ENCODE data around the gene AMFR.
"Not testable (repeated sequence)": the region's sequence is repeated elsewhere in the genome, so short reads cannot be mapped to it uniquely, and the experiment has no call there.

AMFR gene

DNA sequence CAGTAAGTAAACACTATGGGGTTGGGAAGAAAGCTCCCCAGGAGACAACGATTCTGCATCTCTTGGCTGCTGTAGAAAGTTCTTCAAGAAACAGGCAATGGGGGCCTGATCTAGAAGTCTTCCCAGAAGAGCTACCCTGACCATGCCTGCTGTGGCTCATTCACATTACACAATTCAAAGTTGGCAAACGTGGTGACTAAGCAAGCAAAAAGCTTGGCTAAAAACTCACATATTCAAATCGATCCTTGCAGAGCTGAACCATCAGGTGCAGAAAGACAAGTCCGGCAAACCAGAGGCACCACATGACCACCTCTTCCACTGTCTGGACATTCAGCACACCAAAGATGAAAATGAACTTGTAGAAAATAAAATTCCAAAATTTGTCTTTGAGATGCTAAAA, 16.1 kb downstream of the AMFR start:
- Histone ChIP-seq H3K36me3 (ENCODE audit: insufficient read depth, insufficient read length, low read length) (peaks cover 53% of the 10 kb centered on the region), H3K27me3 (ENCODE audit: insufficient read depth, insufficient read length) (no peaks in the 10 kb centered on the region), H3K9ac (ENCODE audit: insufficient read length, low read depth) (no peak overlapping the region), H3K9me3 (ENCODE audit: insufficient read depth, low read length) (no peaks in the 10 kb centered on the region), H3K4me1 (ENCODE audit: insufficient read depth, insufficient read length) (no peaks in the 10 kb centered on the region), H3K4me3 (ENCODE audit: insufficient read length, low read depth) (no peak overlapping the region)
- DNase-seq (ENCODE audit: low read depth, low spot score), result no peak
- TF ChIP-seq ZNF274 (IDR thresholded peaks at IDR 0.05; ENCODE audit: low read depth, low read length) (no peak), SUZ12 (IDR thresholded peaks at IDR 0.05; ENCODE audit: extremely low read depth, insufficient read depth, insufficient read length) (no peak), YY1 (IDR thresholded peaks at IDR 0.05; ENCODE audit: insufficient read depth, insufficient read length) (no peak)

DNA sequence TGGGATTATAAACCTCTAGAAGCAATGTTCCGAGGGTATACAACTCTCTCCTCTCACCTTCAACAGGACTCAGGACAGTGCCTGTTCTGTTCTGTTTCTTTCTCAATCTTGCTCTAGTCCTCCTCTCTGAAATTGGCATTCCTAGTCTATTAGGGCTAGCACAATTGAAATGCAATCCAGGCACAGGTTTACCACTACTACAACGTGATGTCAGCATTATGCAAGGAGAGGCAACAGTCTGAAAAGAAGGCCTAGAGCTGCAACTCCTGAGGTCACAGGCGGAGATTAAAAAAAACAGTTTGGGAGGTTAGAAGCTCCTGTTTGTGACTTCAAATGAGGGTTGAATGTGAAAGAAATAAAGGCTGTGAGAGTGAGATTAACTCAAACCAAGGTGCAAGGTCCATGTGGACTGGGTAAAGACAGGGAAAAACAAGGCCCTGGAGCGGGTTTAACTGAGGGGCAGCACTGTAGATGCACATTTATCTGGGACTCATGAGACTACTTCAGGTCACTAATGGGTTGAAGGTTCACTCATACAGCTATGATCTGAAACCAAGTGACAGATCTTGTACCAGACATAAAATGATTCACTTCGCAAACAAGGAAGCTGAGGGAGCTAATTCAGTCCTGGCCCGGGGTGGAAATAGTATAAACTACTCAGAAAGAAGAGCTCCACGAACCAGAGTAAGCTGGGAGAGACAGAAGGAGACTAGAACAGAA, 16.8 kb downstream of the AMFR start:
- Histone ChIP-seq H3K4me1 (ENCODE audit: insufficient read depth, insufficient read length) (no peaks in the 10 kb centered on the region), H3K4me3 (ENCODE audit: insufficient read length, low read depth) (no peak overlapping the region), H3K27me3 (ENCODE audit: insufficient read depth, insufficient read length) (no peaks in the 10 kb centered on the region), H3K9me3 (ENCODE audit: insufficient read depth, low read length) (no peaks in the 10 kb centered on the region), H3K9ac (ENCODE audit: insufficient read length, low read depth) (no peak overlapping the region), H3K36me3 (ENCODE audit: insufficient read depth, insufficient read length, low read length) (peaks cover 56% of the 10 kb centered on the region)
- DNase-seq (ENCODE audit: low read depth, low spot score), result no peak
- no peak for TF ChIP-seq YY1 (IDR thresholded peaks at IDR 0.05; ENCODE audit: insufficient read depth, insufficient read length)
- TF ChIP-seq SUZ12 (IDR thresholded peaks at IDR 0.05; ENCODE audit: extremely low read depth, insufficient read depth, insufficient read length), result no peak
- no peak for TF ChIP-seq ZNF274 (IDR thresholded peaks at IDR 0.05; ENCODE audit: low read depth, low read length)

DNA sequence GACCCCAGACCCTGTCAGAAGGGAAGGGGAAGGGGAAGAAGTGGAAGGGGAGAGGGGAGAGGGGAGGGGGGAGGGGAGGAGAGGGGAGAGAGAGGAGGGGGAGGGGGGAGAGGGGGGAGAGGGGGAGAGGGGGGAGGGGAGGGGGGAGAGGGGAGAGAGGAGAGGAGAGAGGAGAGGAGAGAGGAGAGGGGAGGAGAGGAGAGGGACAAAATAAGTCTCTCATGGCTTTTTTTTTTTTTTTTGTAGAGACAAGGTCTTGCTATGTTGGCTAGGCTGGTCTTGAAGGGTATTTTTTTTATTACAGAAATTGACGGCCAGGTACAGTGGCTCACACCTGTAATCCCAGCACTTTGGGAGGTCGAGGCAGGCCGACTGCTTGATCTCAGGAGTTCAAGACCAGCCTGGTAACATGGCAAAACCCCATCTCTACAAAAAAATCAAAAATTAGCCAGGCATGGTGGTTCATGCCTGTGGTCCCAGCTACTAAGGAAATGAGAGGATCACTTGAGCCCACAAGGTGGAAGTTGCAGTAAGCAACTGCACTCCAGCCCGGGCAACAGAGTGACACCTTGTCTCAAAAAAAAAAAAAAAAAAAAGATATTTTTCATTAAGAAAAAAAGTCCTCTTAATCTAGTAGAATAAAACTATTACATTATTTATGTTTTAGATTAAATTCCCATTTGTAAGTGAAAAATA, 19.2 kb downstream of the AMFR start:
- TF ChIP-seq YY1 (IDR thresholded peaks at IDR 0.05; ENCODE audit: insufficient read depth, insufficient read length), result no peak
- no peak for TF ChIP-seq SUZ12 (IDR thresholded peaks at IDR 0.05; ENCODE audit: extremely low read depth, insufficient read depth, insufficient read length)
- TF ChIP-seq ZNF274 (IDR thresholded peaks at IDR 0.05; ENCODE audit: low read depth, low read length), result no peak
- H3K4me1 ChIP-seq (ENCODE audit: insufficient read depth, insufficient read length), result no peaks in the 10 kb centered on the region

DNA sequence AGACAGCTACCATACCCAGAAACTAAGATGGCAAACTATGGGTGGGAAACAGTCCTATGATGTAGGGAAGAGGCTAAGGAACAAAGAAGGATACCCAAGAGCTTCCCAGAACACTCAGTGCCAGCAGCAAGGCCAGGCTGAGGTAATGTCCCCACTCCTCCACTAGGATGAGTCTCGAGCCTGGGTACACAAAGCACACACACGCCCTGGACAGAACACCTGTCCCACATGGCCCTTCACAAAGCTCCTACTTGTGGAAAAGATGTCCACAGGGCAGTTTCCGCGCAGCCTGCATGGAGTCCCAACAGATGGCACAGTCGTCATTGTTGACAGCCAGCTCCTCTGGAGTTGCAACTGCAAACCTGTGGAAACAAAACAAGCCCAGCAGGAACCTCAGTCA, 23.9 kb downstream of the AMFR start:
- no peak for TF ChIP-seq YY1 (IDR thresholded peaks at IDR 0.05; ENCODE audit: insufficient read depth, insufficient read length)
- TF ChIP-seq SUZ12 (IDR thresholded peaks at IDR 0.05; ENCODE audit: extremely low read depth, insufficient read depth, insufficient read length), result no peak
- TF ChIP-seq ZNF274 (IDR thresholded peaks at IDR 0.05; ENCODE audit: low read depth, low read length), result no peak
- Histone ChIP-seq H3K9ac (ENCODE audit: insufficient read length, low read depth) (no peak overlapping the region), H3K4me1 (ENCODE audit: insufficient read depth, insufficient read length) (no peaks in the 10 kb centered on the region), H3K9me3 (ENCODE audit: insufficient read depth, low read length) (no peaks in the 10 kb centered on the region), H3K36me3 (ENCODE audit: insufficient read depth, insufficient read length, low read length) (peaks cover 51% of the 10 kb centered on the region), H3K27me3 (ENCODE audit: insufficient read depth, insufficient read length) (no peaks in the 10 kb centered on the region), H3K4me3 (ENCODE audit: insufficient read length, low read depth) (no peak overlapping the region)
- no peak for DNase-seq (ENCODE audit: low read depth, low spot score)

More for the DNA sequence above, 19.2 kb downstream of the AMFR start:
- Histone ChIP-seq H3K4me3 (ENCODE audit: insufficient read length, low read depth) (no peak overlapping the region), H3K27me3 (ENCODE audit: insufficient read depth, insufficient read length) (no peaks in the 10 kb centered on the region), H3K9me3 (ENCODE audit: insufficient read depth, low read length) (no peaks in the 10 kb centered on the region), H3K36me3 (ENCODE audit: insufficient read depth, insufficient read length, low read length) (peaks cover 57% of the 10 kb centered on the region), H3K9ac (ENCODE audit: insufficient read length, low read depth) (no peak overlapping the region)
- no peak for DNase-seq (ENCODE audit: low read depth, low spot score)

DNA sequence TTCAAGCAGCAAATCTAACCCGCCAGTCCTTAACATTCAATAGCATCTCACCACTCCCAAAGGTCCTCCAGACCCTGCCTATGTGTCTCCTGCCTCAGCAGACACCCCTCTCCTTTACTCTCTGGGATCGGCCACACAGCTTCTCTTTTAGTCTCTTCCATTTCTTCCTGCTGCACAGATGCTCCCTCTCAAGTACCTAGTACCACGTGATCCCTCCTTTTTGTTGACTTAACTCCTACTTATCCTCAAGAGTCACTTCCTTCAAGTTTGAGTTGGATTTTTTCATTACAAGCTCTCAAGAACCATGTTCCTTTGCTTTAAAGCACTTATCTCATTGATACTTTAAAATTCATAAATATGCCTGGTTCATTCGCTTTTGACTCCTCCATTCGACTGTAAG, 24.9 kb downstream of the AMFR start:
- no peak for TF ChIP-seq SUZ12 (IDR thresholded peaks at IDR 0.05; ENCODE audit: extremely low read depth, insufficient read depth, insufficient read length)
- no peak for TF ChIP-seq ZNF274 (IDR thresholded peaks at IDR 0.05; ENCODE audit: low read depth, low read length)
- TF ChIP-seq YY1 (IDR thresholded peaks at IDR 0.05; ENCODE audit: insufficient read depth, insufficient read length), result no peak
- no peak overlapping the region for H3K4me3 ChIP-seq (ENCODE audit: insufficient read length, low read depth)
- no peaks in the 10 kb centered on the region for H3K4me1 ChIP-seq (ENCODE audit: insufficient read depth, insufficient read length)
- H3K9me3 ChIP-seq (ENCODE audit: insufficient read depth, low read length), result no peaks in the 10 kb centered on the region
- H3K27me3 ChIP-seq (ENCODE audit: insufficient read depth, insufficient read length), result no peaks in the 10 kb centered on the region
- H3K36me3 ChIP-seq (ENCODE audit: insufficient read depth, insufficient read length, low read length), result peaks cover 50% of the 10 kb centered on the region
- no peak overlapping the region for H3K9ac ChIP-seq (ENCODE audit: insufficient read length, low read depth)
- no peak for DNase-seq (ENCODE audit: low read depth, low spot score)

DNA sequence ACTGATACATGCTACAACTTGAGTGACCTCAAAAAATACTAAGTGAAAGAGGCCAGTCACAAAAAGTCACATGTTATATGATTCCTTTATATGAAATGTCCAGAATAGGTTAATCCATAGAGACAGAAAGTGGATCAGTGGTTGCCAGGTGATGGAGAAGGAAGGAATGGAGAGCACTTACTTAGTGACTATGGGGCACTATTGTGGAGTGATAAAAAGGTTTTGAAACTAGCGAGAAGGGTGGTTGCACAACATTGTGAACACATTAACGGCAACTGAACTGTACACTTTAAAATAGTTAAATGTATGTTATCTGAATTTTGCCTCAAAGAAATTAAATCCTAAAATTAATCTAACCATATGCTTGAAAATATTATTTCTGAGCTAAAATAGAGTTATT, 25.9 kb downstream of the AMFR start:
- Histone ChIP-seq H3K27me3 (ENCODE audit: insufficient read depth, insufficient read length) (no peaks in the 10 kb centered on the region), H3K9me3 (ENCODE audit: insufficient read depth, low read length) (no peaks in the 10 kb centered on the region), H3K36me3 (ENCODE audit: insufficient read depth, insufficient read length, low read length) (peaks cover 40% of the 10 kb centered on the region), H3K9ac (ENCODE audit: insufficient read length, low read depth) (no peak overlapping the region), H3K4me3 (ENCODE audit: insufficient read length, low read depth) (no peak overlapping the region), H3K4me1 (ENCODE audit: insufficient read depth, insufficient read length) (no peaks in the 10 kb centered on the region)
- no peak for DNase-seq (ENCODE audit: low read depth, low spot score)
- TF ChIP-seq ZNF274 (IDR thresholded peaks at IDR 0.05; ENCODE audit: low read depth, low read length) (no peak), YY1 (IDR thresholded peaks at IDR 0.05; ENCODE audit: insufficient read depth, insufficient read length) (no peak), SUZ12 (IDR thresholded peaks at IDR 0.05; ENCODE audit: extremely low read depth, insufficient read depth, insufficient read length) (no peak)

DNA sequence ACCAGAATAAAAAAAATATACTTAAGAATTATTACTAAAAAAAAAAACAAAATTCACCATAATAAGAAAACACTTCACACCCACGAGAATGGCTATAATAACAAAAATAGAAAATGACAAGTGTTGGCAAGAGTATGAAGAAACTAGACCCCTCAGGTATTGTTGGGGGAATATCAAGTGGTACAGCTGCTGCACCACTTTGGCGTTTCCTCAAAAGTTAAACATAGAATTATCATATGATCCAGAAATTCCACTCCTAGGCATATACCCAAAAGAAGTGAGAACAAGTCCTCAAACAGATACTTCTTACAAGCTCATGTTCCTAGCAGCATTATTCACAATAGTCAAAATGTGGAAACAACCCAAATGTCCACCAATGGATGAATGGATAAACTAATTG, 26.3 kb downstream of the AMFR start:
- TF ChIP-seq SUZ12 (IDR thresholded peaks at IDR 0.05; ENCODE audit: extremely low read depth, insufficient read depth, insufficient read length), result no peak
- no peak for TF ChIP-seq YY1 (IDR thresholded peaks at IDR 0.05; ENCODE audit: insufficient read depth, insufficient read length)
- TF ChIP-seq ZNF274 (IDR thresholded peaks at IDR 0.05; ENCODE audit: low read depth, low read length), result no peak

DNA sequence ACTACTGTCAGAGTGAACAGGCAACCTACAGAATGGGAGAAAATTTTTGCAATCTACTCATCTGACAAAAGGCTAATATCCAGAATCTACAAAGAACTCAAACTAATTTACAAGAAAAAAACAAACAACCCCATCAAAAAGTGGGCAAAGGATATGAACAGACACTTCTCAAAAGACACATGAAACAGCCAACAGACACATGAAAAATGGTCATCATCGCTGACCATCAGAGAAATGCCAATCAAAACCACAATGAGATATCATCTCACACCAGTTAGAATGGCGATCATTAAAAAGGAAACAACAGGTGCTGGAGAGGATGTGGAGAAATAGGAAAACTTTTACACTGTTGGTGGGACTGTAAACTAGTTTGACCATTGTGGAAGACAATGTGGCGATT, 28.6 kb downstream of the AMFR start:
- H3K27me3 ChIP-seq (ENCODE audit: insufficient read depth, insufficient read length); H3K9ac ChIP-seq (ENCODE audit: insufficient read length, low read depth); H3K4me1 ChIP-seq (ENCODE audit: insufficient read depth, insufficient read length); H3K9me3 ChIP-seq (ENCODE audit: insufficient read depth, low read length); H3K4me3 ChIP-seq (ENCODE audit: insufficient read length, low read depth); DNase-seq (ENCODE audit: low read depth, low spot score): not testable (repeated sequence)
- peaks cover 23% of the 10 kb centered on the region for H3K36me3 ChIP-seq (ENCODE audit: insufficient read depth, insufficient read length, low read length)

More for the DNA sequence above, 26.3 kb downstream of the AMFR start:
- no peak for DNase-seq (ENCODE audit: low read depth, low spot score)
- peaks cover 36% of the 10 kb centered on the region for H3K36me3 ChIP-seq (ENCODE audit: insufficient read depth, insufficient read length, low read length)
- H3K4me1 ChIP-seq (ENCODE audit: insufficient read depth, insufficient read length), result no peaks in the 10 kb centered on the region
- H3K27me3 ChIP-seq (ENCODE audit: insufficient read depth, insufficient read length), result no peaks in the 10 kb centered on the region
- H3K9ac ChIP-seq (ENCODE audit: insufficient read length, low read depth), result no peak overlapping the region
- no peaks in the 10 kb centered on the region for H3K9me3 ChIP-seq (ENCODE audit: insufficient read depth, low read length)
- H3K4me3 ChIP-seq (ENCODE audit: insufficient read length, low read depth), result no peak overlapping the region
